HL-60 (cell line): ENCODE data around the gene KDM5C.

ENCODE experiments used
- DNase-seq, 2 experiments: peaks; one replicate each; pipeline ENCODE4 v3.0.0-alpha.2; 2010 to 2020; ENCODE audit warnings: low read depth in 1 of 2, low spot score in 1 of 2
- H3K27ac ChIP-seq: fragments of 250-450 bp; sonication (Bioruptor Pico); replicated peaks from 2 replicates; pipeline ENCODE4 v1.5.1; 2020; ENCODE audit warnings: mild to moderate bottlenecking, moderate library complexity
- H3K27me3 ChIP-seq: fragments of 250-450 bp; sonication (Bioruptor Pico); 2 replicates; pipeline ENCODE4 v1.5.1; 2021; ENCODE audit warnings: mild to moderate bottlenecking, moderate library complexity; ENCODE audit not compliant: insufficient read depth, poor library complexity, severe bottlenecking
- H3K4me3 ChIP-seq: replicated peaks from 2 replicates; pipeline ENCODE4 v1.5.1; 2011; ENCODE audit warnings: mild to moderate bottlenecking, control low read depth, low read length; ENCODE audit not compliant: insufficient read depth
- CTCF ChIP-seq: IDR thresholded peaks from one replicate; pipeline ENCODE4 v1.5.1; 2011; ENCODE audit warnings: low read length, control low read depth, inconsistent platforms; ENCODE audit not compliant: insufficient read depth
- GABPA ChIP-seq: IDR thresholded peaks from 2 replicates; pipeline ENCODE4 v1.6.1; 2012; ENCODE audit warnings: low read depth
- POLR2AphosphoS5 ChIP-seq: IDR thresholded peaks from 2 replicates; pipeline ENCODE4 v1.6.1; 2012; ENCODE audit warnings: low read depth
- SPI1 ChIP-seq: IDR thresholded peaks from 2 replicates; pipeline ENCODE4 v1.6.1; 2012; ENCODE audit warnings: low read depth, mild to moderate bottlenecking, borderline replicate concordance
- TF ChIP-seq, protein P1 (sequence below): IDR thresholded peaks from 2 replicates; pipeline ENCODE4 v1.6.1; 2012; ENCODE audit warnings: low read depth; ENCODE audit not compliant: insufficient replicate concordance

Gene KDM5C

GRCh38 chrX:53253293-53254020, 28.4 kb upstream of the KDM5C start:
- DNase-seq: no peak
- H3K4me3 ChIP-seq: no peak overlapping the region
- no peaks in the 10 kb centered on the region for H3K27me3 ChIP-seq
- TF ChIP-seq, protein P1, sequence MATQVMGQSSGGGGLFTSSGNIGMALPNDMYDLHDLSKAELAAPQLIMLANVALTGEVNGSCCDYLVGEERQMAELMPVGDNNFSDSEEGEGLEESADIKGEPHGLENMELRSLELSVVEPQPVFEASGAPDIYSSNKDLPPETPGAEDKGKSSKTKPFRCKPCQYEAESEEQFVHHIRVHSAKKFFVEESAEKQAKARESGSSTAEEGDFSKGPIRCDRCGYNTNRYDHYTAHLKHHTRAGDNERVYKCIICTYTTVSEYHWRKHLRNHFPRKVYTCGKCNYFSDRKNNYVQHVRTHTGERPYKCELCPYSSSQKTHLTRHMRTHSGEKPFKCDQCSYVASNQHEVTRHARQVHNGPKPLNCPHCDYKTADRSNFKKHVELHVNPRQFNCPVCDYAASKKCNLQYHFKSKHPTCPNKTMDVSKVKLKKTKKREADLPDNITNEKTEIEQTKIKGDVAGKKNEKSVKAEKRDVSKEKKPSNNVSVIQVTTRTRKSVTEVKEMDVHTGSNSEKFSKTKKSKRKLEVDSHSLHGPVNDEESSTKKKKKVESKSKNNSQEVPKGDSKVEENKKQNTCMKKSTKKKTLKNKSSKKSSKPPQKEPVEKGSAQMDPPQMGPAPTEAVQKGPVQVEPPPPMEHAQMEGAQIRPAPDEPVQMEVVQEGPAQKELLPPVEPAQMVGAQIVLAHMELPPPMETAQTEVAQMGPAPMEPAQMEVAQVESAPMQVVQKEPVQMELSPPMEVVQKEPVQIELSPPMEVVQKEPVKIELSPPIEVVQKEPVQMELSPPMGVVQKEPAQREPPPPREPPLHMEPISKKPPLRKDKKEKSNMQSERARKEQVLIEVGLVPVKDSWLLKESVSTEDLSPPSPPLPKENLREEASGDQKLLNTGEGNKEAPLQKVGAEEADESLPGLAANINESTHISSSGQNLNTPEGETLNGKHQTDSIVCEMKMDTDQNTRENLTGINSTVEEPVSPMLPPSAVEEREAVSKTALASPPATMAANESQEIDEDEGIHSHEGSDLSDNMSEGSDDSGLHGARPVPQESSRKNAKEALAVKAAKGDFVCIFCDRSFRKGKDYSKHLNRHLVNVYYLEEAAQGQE: no peak
- TF ChIP-seq POLR2AphosphoS5: no peak
- no peak for TF ChIP-seq CTCF
- no peak for TF ChIP-seq SPI1
- TF ChIP-seq GABPA: no peak
- no peak overlapping the region for H3K27ac ChIP-seq

- Histone ChIP-seq H3K27me3 (no peaks in the 10 kb centered on the region), H3K27ac (no peak overlapping the region), H3K4me3 (no peak overlapping the region)
- TF ChIP-seq GABPA (no peak), SPI1 (no peak), POLR2AphosphoS5 (no peak), CTCF (no peak)
- TF ChIP-seq, protein P1: no peak
- no peak for DNase-seq
Observed at GRCh38 chrX:53251307-53251706, 26.3 kb upstream of the KDM5C start.

DNA sequence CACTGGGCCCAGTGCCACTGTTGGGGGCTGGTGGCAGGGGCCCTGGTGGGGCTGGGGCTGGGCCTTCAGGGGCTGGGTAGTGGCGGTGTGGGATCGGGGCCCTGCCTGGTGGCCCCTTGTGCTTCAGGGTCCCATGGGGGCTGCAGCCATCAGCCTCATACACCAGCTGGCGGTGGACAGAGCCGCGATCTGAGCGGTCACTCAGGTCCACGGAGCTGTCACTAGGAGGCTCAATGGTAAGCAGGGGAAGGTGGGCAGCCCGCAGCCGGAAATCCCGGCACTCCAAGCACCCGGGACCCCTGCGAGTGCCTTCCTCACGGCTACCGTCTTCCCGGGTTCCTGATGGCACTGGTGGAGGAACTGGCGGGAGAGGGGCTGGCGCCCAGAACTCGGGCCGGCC, 25.5 kb upstream of the KDM5C start:
- Histone ChIP-seq H3K27ac (no peak overlapping the region), H3K27me3 (no peaks in the 10 kb centered on the region), H3K4me3 (no peak overlapping the region)
- no peak for TF ChIP-seq GABPA
- no peak for DNase-seq

- H3K27me3 ChIP-seq: no peaks in the 10 kb centered on the region
- TF ChIP-seq SPI1: no peak
- no peak for TF ChIP-seq POLR2AphosphoS5
- TF ChIP-seq, protein P1: no peak
- TF ChIP-seq GABPA: no peak
- no peak for TF ChIP-seq CTCF
- DNase-seq: no peak
- no peak overlapping the region for H3K27ac ChIP-seq
- H3K4me3 ChIP-seq: no peak overlapping the region
Observed at GRCh38 chrX:53249408-53250042, 24.5 kb upstream of the KDM5C start.
